ENCODE results near the gene CCKAR. TPM values are rescaled to one million over a fixed set of nuclear protein-coding genes. Genes with fewer than 3 reads are reported as not detected.

CCKAR gene
- total and polyA plus RNA-seq, 2 donors from 2014 or later = 0.22 TPM; not detected in 1

- FAIRE-seq = no peak
Observed at GRCh38 chr4:26524011-26524410, 33.7 kb upstream of the CCKAR start.

GRCh38 chr4:26522478-26522877, 32.2 kb upstream of the CCKAR start:
- no peak for TF ChIP-seq CTCF (IDR thresholded peaks at IDR 0.05; ENCODE audit: borderline replicate concordance, extremely low read depth, insufficient read depth)
- Histone ChIP-seq H3K4me3 (ENCODE audit: low read length in 3 of 3) (no peak overlapping the region), H3K9me3 (ENCODE audit: control insufficient read depth in 2 of 3, insufficient read depth in 1 of 3, low read length in 3 of 3) (no peaks in the 10 kb centered on the region), H3K4me1 (ENCODE audit: control insufficient read depth in 2 of 3, insufficient read depth in 2 of 3, low read depth in 1 of 3, low read length in 3 of 3) (no peaks in the 10 kb centered on the region), H3K27me3 (ENCODE audit: control insufficient read depth, insufficient read depth, low read length) (no peaks in the 10 kb centered on the region), H3K27ac (ENCODE audit: low read depth in 2 of 2, low read length in 2 of 2) (no peak overlapping the region), H3K36me3 (ENCODE audit: control insufficient read depth in 2 of 3, insufficient read depth in 3 of 3, low read length in 3 of 3) (no peaks in the 10 kb centered on the region), H3K9ac (ENCODE audit: low read length in 3 of 3) (no peak overlapping the region)
- intact Hi-C loops (cut with DNase I) = no loop called here
- FAIRE-seq (no peak), DNase-seq (no peak)

More at GRCh38 chr4:26524011-26524410, 33.7 kb upstream of the CCKAR start:
- no peaks in the 10 kb centered on the region for H3K36me3 ChIP-seq (ENCODE audit: control insufficient read depth in 2 of 3, insufficient read depth in 3 of 3, low read length in 3 of 3)
- H3K27ac ChIP-seq (ENCODE audit: low read depth in 2 of 2, low read length in 2 of 2) = no peak overlapping the region
- intact Hi-C loops (cut with DNase I) = no loop called here
- no peak overlapping the region for H3K9ac ChIP-seq (ENCODE audit: low read length in 3 of 3)
- DNase-seq = peak in 2 of 5 donors; percentile 2 to 26
- H3K9me3 ChIP-seq (ENCODE audit: control insufficient read depth in 2 of 3, insufficient read depth in 1 of 3, low read length in 3 of 3) = no peaks in the 10 kb centered on the region
- H3K4me3 ChIP-seq (ENCODE audit: low read length in 3 of 3) = no peak overlapping the region
- no peaks in the 10 kb centered on the region for H3K4me1 ChIP-seq (ENCODE audit: control insufficient read depth in 2 of 3, insufficient read depth in 2 of 3, low read depth in 1 of 3, low read length in 3 of 3)
- no peaks in the 10 kb centered on the region for H3K27me3 ChIP-seq (ENCODE audit: control insufficient read depth, insufficient read depth, low read length)
- TF ChIP-seq CTCF (IDR thresholded peaks at IDR 0.05; ENCODE audit: borderline replicate concordance, extremely low read depth, insufficient read depth) = no peak

- H3K9me3 ChIP-seq (ENCODE audit: control insufficient read depth in 2 of 3, insufficient read depth in 1 of 3, low read length in 3 of 3) = no peaks in the 10 kb centered on the region
- H3K4me1 ChIP-seq (ENCODE audit: control insufficient read depth in 2 of 3, insufficient read depth in 2 of 3, low read depth in 1 of 3, low read length in 3 of 3) = no peaks in the 10 kb centered on the region
- no peak overlapping the region for H3K27ac ChIP-seq (ENCODE audit: low read depth in 2 of 2, low read length in 2 of 2)
- no peak overlapping the region for H3K4me3 ChIP-seq (ENCODE audit: low read length in 3 of 3)
- no peaks in the 10 kb centered on the region for H3K27me3 ChIP-seq (ENCODE audit: control insufficient read depth, insufficient read depth, low read length)
- no peaks in the 10 kb centered on the region for H3K36me3 ChIP-seq (ENCODE audit: control insufficient read depth in 2 of 3, insufficient read depth in 3 of 3, low read length in 3 of 3)
- intact Hi-C loops (cut with DNase I) = no loop called here
- FAIRE-seq = no peak
- TF ChIP-seq CTCF (IDR thresholded peaks at IDR 0.05; ENCODE audit: borderline replicate concordance, extremely low read depth, insufficient read depth) = no peak
- DNase-seq = no peak
- H3K9ac ChIP-seq (ENCODE audit: low read length in 3 of 3) = no peak overlapping the region
Observed at GRCh38 chr4:26520728-26521450, 30.6 kb upstream of the CCKAR start.

Measured in kidney (tissue), 14 donors.